Retinal pigment epithelial cell (primary cell): ENCODE results near the gene ANKRD9.

Experiments used
- DNase-seq: peaks from one replicate; pipeline ENCODE4 v3.0.0-alpha.2; 2010; ENCODE audit warnings: low read depth
- H3K4me3 ChIP-seq: 2 replicates; pipeline ENCODE4 v1.5.1; 2011; ENCODE audit warnings: mild to moderate bottlenecking, low read length, control low read depth, moderate library complexity
- TF ChIP-seq, protein P1 (sequence below): conservative IDR thresholded peaks from 2 replicates; pipeline ENCODE4 v1.5.1; 2011; ENCODE audit warnings: low read depth, low read length, control low read depth, inconsistent platforms

Gene ANKRD9

DNA sequence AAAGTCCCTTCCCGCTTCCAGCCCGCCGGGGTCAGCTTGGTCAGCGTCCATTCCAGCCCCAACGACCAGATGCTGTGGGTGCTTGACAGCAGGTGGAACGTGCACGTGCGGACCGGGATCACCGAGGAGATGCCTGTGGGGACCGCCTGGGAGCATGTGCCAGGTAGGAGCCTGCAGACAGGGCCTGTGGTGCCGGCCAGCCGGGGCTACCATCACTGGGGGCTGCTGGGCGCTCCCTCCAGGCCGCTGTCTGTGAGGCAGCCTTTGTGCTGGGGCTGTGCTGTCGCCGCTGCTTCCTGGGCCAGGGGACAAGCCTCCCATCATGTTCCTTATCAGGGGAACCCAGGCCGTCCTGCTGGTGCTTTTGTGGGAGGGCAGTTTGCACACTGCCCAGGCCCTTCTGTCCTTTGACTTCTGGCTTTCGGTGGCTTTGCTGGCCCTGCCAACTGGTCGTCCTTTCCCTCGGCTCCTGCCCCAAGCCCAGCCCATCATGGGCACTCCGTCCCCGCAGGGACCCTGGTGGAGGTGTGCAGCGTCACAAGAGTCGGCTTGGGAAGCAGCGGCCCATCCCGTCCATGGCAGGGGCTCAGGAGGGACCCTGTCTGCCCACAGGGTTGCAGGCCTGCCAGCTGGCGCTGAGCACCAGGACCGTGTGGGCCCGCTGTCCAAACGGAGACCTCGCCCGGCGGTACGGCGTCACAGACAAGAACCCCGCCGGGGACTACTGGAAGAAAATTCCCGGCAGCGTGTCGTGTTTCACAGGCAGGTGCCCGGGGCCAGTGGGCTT is 12.4 kb downstream of the ANKRD9 start:
- no peak overlapping the region for H3K4me3 ChIP-seq
- TF ChIP-seq, protein P1, sequence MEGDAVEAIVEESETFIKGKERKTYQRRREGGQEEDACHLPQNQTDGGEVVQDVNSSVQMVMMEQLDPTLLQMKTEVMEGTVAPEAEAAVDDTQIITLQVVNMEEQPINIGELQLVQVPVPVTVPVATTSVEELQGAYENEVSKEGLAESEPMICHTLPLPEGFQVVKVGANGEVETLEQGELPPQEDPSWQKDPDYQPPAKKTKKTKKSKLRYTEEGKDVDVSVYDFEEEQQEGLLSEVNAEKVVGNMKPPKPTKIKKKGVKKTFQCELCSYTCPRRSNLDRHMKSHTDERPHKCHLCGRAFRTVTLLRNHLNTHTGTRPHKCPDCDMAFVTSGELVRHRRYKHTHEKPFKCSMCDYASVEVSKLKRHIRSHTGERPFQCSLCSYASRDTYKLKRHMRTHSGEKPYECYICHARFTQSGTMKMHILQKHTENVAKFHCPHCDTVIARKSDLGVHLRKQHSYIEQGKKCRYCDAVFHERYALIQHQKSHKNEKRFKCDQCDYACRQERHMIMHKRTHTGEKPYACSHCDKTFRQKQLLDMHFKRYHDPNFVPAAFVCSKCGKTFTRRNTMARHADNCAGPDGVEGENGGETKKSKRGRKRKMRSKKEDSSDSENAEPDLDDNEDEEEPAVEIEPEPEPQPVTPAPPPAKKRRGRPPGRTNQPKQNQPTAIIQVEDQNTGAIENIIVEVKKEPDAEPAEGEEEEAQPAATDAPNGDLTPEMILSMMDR = no peak
- no peak for DNase-seq

DNA sequence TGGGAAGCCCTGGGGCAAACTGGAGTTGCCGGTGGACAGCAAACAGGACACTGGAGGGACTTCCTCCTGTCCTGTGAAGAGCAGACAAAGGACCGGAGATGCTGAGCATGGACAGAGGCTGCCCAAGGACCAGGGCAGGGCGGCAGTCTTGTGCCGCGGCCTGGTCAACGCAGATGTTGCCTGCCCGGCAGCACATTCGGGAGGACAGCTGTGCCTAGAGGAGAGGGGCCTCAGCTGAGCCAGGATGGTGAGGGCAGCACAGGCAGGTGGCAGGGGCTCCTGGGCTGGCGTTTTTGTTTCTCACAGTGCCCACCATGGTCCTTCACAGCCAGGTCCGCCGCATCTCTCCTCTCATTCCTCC is 13.3 kb downstream of the ANKRD9 start:
- no peak for DNase-seq
- TF ChIP-seq, protein P1 = no peak
- no peak overlapping the region for H3K4me3 ChIP-seq

GRCh38 chr14:102495491-102496330 is 13.9 kb downstream of the ANKRD9 start:
- TF ChIP-seq, protein P1 = no peak
- no peak overlapping the region for H3K4me3 ChIP-seq
- no peak for DNase-seq

DNA sequence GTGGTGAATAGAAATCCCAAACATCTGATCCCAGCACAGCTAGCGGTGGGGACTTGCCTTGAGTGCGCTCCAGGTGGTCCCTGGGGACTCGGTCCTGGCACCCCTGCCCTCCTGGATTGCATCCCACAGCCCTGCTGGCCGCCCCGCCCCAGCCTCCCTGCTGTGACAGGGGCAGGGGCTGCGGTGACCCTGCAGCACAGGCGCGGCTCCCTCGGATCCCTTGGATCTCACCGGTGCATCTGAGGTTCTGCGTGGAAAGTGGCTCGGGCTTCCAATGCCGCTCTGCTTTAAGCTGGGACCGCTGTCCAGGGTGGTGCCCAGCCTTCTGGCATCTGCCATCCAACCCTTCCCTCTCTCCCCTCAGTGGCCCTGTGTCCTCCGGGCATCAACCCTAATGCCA is 16.0 kb downstream of the ANKRD9 start:
- no peak overlapping the region for H3K4me3 ChIP-seq
- no peak for DNase-seq
- TF ChIP-seq, protein P1 = no peak

GRCh38 chr14:102493096-102493495 is 16.5 kb downstream of the ANKRD9 start:
- DNase-seq = no peak
- H3K4me3 ChIP-seq = no peak overlapping the region
- TF ChIP-seq, protein P1 = no peak

GRCh38 chr14:102492531-102492910 is 17.1 kb downstream of the ANKRD9 start:
- no peak overlapping the region for H3K4me3 ChIP-seq
- TF ChIP-seq, protein P1 = no peak
- no peak for DNase-seq
